Measurements from ENCODE around the gene ERMAP.
"Not testable (repeated sequence)": the region's sequence is repeated elsewhere in the genome, so short reads cannot be mapped to it uniquely, and the experiment has no call there.

DNA sequence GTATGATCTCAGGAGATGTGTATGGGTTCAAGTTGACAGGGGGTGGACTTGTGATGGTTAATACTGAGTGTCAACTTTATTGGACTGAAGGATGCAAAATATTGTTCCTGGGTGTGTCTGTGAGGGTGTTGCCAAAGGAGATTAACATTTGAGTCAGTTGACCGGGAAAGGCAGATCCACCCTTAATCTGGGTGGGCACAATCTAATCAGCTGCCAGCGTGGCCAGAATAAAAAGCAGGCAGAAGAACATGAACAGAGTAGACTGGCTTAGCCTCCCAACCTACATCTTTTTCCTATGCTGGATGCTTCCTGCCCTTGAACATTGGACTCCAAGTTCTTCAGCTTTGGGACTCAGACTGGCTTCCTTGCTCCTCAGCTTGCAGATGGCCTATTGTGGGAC lies 52.8 kb downstream of the ERMAP start:
- TF ChIP-seq POLR2A (IDR thresholded peaks at IDR 0.05; ENCODE audit: low read depth, low read length); TAF1 (IDR thresholded peaks at IDR 0.05; ENCODE audit: borderline replicate concordance, low read depth, low read length): not testable (repeated sequence)
